ENCODE data around the gene OPN4. TPM values are rescaled to one million over a fixed set of nuclear protein-coding genes. Genes with fewer than 3 reads are reported as not detected.

Gene OPN4
- total RNA-seq, 2 donors from 2014 or later: 0.19 to 0.31 TPM

DNA sequence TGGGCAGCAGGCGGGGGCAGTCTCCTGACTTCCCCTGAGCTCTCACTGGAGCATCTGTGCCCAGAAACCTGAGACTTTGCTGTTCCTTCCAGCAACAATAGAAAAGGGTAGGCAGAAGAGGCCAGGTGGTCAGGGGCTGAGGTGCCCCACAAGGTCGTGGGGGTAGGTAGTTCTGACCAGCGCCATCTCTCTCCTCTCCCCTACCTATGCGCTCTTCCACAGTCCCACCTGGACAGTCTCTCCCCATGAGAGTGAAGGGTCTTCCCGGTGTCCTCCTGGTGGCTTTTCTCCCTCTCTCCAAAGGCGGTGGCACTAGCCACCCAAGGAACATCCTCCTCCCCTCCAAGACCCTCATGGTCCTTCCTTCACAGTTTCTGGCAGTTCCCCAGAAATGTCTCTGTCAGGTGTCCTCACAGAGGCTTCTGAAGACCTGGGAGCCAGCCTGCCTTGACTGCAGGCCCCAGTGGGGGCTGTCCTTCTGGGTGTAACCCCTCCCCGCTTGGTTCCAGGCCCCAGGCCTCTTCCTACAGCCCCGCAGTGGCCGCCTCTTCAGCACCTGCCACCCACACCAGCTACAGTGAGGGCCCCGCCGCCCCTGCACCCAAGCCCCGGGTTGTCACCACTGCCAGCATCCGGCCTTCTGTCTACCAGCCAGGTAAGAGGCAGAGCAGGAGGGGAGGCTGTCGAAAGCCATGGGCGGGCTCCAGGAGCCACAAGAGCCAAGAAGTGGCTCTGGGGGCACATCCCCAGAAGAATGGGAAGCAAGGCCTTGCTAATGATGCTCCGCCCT lies 55.2 kb downstream of the OPN4 start:
- Histone ChIP-seq H3K27ac (peak overlapping the region; percentile 42 to 96), H3K9me3 (no peaks in the 10 kb centered on the region), H3K4me3 (no peak overlapping the region), H3K4me1 (peaks cover 0 to 68% of the 10 kb centered on the region in 2 donors), H3K36me3 (peaks cover 58% of the 10 kb centered on the region), H3K27me3 (no peaks in the 10 kb centered on the region)
- no peak for DNase-seq (ENCODE audit: low spot score)
- no peak for TF ChIP-seq CTCF (IDR thresholded peaks at IDR 0.05)

DNA sequence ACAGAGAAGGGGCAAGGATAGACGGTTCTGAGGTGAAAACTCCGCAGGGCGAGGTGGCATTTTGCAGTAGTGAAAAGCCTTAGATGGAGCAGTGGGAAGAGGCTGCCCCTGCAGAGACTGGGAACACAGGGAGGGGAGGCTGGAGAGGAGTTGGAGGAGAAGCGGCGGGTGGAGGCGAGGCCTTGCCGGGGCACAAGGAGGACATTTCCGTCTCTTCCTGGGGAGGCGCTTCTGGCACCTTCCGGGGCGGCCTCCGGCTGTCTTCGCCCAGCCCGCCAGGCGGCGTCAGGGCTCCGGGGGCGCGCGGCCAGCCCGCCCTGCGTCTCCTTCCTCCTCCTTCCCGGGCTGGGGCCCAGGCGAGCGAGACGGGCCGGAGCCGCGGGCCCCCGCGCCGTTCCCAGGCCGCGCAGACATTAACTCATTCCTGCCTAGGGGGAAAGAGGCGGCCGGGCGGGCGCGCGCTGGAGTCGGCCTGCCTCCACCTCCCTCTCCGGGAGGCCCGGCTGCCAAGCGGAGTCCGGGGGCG lies 56.7 kb downstream of the OPN4 start:
- Histone ChIP-seq H3K27me3 (no peaks in the 10 kb centered on the region), H3K9me3 (no peaks in the 10 kb centered on the region), H3K27ac (peak overlapping the region; percentile 91 to 96), H3K4me1 (peaks cover 0 to 70% of the 10 kb centered on the region in 2 donors), H3K4me3 (peak overlapping the region; percentile 44 to 63), H3K36me3 (peaks cover 50% of the 10 kb centered on the region)
- TF ChIP-seq CTCF (IDR thresholded peaks at IDR 0.05): peak; percentile 55 to 92
- peak; percentile 88 for DNase-seq (ENCODE audit: low spot score)

DNA sequence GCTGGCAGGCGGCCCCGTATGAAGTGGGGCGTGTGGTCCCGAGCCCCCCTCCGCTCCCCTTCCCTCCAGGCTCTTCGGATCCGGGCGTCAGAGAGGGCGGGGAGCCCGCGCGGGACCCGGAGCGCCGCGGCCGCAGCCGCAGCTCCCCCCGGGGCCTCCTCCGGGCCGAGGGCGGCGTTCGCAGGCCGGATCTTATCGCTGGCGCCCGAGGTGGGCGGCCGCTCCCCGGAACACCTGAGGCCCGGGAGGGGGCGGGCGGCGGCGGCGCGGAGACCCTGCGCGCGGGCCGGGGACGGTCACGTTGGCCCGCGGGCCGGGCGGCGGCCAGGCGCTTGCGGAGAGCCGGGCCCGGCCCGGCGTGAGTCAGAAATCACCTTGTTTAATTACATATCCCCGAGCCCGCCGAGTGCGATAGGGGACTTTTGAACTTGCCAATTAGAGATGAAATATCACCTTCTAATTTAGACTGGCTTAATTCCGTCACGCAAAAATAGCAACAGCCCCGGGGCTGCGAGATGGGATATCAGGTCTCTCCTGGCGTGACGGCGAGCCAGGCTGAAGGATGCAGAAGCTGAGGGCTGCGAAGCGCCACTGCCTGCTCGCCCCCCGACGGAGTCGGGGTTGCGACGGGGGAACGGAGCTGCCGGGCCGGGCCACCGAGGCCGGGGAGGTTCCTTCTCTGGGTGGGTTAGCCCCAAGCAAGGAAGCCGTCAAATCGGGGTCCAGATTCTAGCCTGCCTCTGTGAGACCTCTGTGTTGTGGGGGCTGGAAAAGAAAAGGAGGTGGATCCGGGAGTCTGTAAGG lies 57.4 kb downstream of the OPN4 start:
- Histone ChIP-seq H3K9me3 (no peaks in the 10 kb centered on the region), H3K27me3 (no peaks in the 10 kb centered on the region), H3K4me3 (peak overlapping the region; percentile 44 to 63), H3K4me1 (peaks cover 0 to 67% of the 10 kb centered on the region in 2 donors), H3K36me3 (peaks cover 47% of the 10 kb centered on the region), H3K27ac (peak overlapping the region; percentile 91 to 96)
- DNase-seq (ENCODE audit: low spot score): peak; percentile 79
- no peak for TF ChIP-seq CTCF (IDR thresholded peaks at IDR 0.05)

- peaks cover 0 to 71% of the 10 kb centered on the region in 2 donors for H3K4me1 ChIP-seq
- H3K36me3 ChIP-seq: peaks cover 47% of the 10 kb centered on the region
- no peaks in the 10 kb centered on the region for H3K27me3 ChIP-seq
These were observed 58.0 kb downstream of the OPN4 start for GRCh38 chr10:86712317-86712707.

More at GRCh38 chr10:86712317-86712707, 58.0 kb downstream of the OPN4 start:
- no peak for TF ChIP-seq CTCF (IDR thresholded peaks at IDR 0.05)
- Histone ChIP-seq H3K9me3 (no peaks in the 10 kb centered on the region), H3K4me3 (peak overlapping the region; percentile 44 to 63), H3K27ac (peak overlapping the region; percentile 91 to 96)
- DNase-seq (ENCODE audit: low spot score): no peak

Measured in right atrium auricular region (tissue), 2 donors.